Endothelial cell of umbilical vein (primary cell): ENCODE results near the gene CC2D1A. TPM values are rescaled to one million over a fixed set of nuclear protein-coding genes. Genes with fewer than 3 reads are reported as not detected.

Experiments used
- BruUV-seq: library from RNA; stranded (reverse); fragments of 400-500 nt; replicated peaks from 2 replicates; lab custom pipeline; 2021; lab: Mats Ljungman, UMichigan
- CTCF ChIA-PET: fragments of 300-600, 350-600 bp; sonication (Branson Sonifier 250); formaldehyde crosslinking; loops from one replicate; lab custom pipeline; 2021; ENCODE audit warnings: antibody characterized with exemption, inconsistent platforms; lab: Charles Lee
- POLR2A ChIA-PET: fragments of 300-600, 350-600 bp; sonication (Branson Sonifier 250); formaldehyde crosslinking; loops from one replicate; lab custom pipeline; 2021; ENCODE audit warnings: antibody characterized with exemption, inconsistent platforms; lab: Charles Lee
- DNase-seq: peaks from one replicate; pipeline ENCODE4 v3.0.0-alpha.2; 2011; ENCODE audit warnings: low read depth, low spot score
- FAIRE-seq: peaks from 2 replicates; lab custom pipeline; 2011; peaks lifted over from hg19 to GRCh38; lab: Jason Lieb, UNC
- H2AFZ ChIP-seq: 2 replicates; pipeline ENCODE4 v1.6.0; 2012; ENCODE audit warnings: low read depth, low read length, control low read depth, inconsistent platforms
- H3K27ac ChIP-seq: 2 replicates; pipeline ENCODE4 v1.5.1; 2011; ENCODE audit warnings: low read depth, mild to moderate bottlenecking, control low read depth, low read length, moderate library complexity; ENCODE audit not compliant: insufficient read depth
- H3K27me3 ChIP-seq, 2 experiments: 2 replicates each; pipeline versions ENCODE4 v1.6.0 to v1.6.1; 2011; ENCODE audit warnings: low read length in 2 of 2, mixed read lengths in 1 of 2; ENCODE audit not compliant: control insufficient read depth in 2 of 2, insufficient read depth in 2 of 2
- H3K36me3 ChIP-seq, 2 experiments: 2 replicates in 1 of 2; 3 replicates in 1 of 2; pipeline ENCODE4 v1.5.1; 2011; ENCODE audit warnings: low read length in 2 of 2, mild to moderate bottlenecking in 1 of 2, moderate library complexity in 1 of 2; ENCODE audit not compliant: control insufficient read depth in 2 of 2, insufficient read depth in 2 of 2; ENCODE audit errors: extremely low read depth in 1 of 2
- H3K4me1 ChIP-seq: 3 replicates; pipeline ENCODE4 v1.5.1; 2011; ENCODE audit warnings: mild to moderate bottlenecking, low read length; ENCODE audit not compliant: control insufficient read depth, insufficient read depth; ENCODE audit errors: extremely low read depth
- H3K4me2 ChIP-seq: 2 replicates; pipeline ENCODE4 v1.6.1; 2011; ENCODE audit warnings: low read length, control low read depth, mixed read lengths; ENCODE audit not compliant: insufficient read depth
- H3K4me3 ChIP-seq, 3 experiments: fragments of 200-600 bp in 1 of 3; sonication (generic), shearing (Covaris generic) in 1 of 3; replicated peaks in 1 of 3; 2 replicates each; pipeline ENCODE4 v1.5.1; 2011 to 2016; ENCODE audit warnings: control low read depth in 3 of 3, low read length in 3 of 3, mild to moderate bottlenecking in 2 of 3, inconsistent platforms in 1 of 3, low read depth in 1 of 3, moderate library complexity in 1 of 3; ENCODE audit not compliant: insufficient read depth in 1 of 3
- H3K79me2 ChIP-seq: 2 replicates; pipeline ENCODE4 v1.6.0; 2012; ENCODE audit warnings: low read length, inconsistent platforms; ENCODE audit not compliant: control insufficient read depth, insufficient read depth
- H3K9ac ChIP-seq: replicated peaks from 2 replicates; pipeline ENCODE3; 2011; ENCODE audit warnings: low read length, control low read depth; ENCODE audit not compliant: insufficient read depth; ENCODE audit errors: extremely low read depth
- H3K9me1 ChIP-seq: replicated peaks from 3 replicates; pipeline ENCODE4 v1.6.0; 2011; ENCODE audit warnings: mild to moderate bottlenecking, low read length; ENCODE audit not compliant: control insufficient read depth, insufficient read depth; ENCODE audit errors: extremely low read depth
- H3K9me3 ChIP-seq: replicated peaks from 2 replicates; pipeline ENCODE4 v1.5.1; 2012; ENCODE audit warnings: low read length, inconsistent platforms; ENCODE audit not compliant: control insufficient read depth, insufficient read depth
- H4K20me1 ChIP-seq: replicated peaks from 2 replicates; pipeline ENCODE3; 2011; ENCODE audit warnings: mild to moderate bottlenecking, low read length; ENCODE audit not compliant: control insufficient read depth, insufficient read depth; ENCODE audit errors: extremely low read depth
- EZH2 ChIP-seq: IDR thresholded peaks from 2 replicates; pipeline ENCODE4 v1.6.1; 2012; ENCODE audit warnings: borderline replicate concordance, low read depth, mild to moderate bottlenecking, moderate library complexity, low read length, inconsistent platforms; ENCODE audit not compliant: severe bottlenecking
- GATA2 ChIP-seq: IDR thresholded peaks from 2 replicates; pipeline ENCODE4 v1.7.0; 2011; ENCODE audit warnings: low read depth, mild to moderate bottlenecking, moderate library complexity, mixed read lengths, low read length; ENCODE audit not compliant: insufficient read length, insufficient read depth
- dilution Hi-C: fragments of 300-500 bp; cut with MboI; formaldehyde crosslinking; loops from one replicate; pipeline ENCODE4 v1.15.0; 2019; ENCODE audit warnings: low sequenced_read_pairs; ENCODE audit not compliant: extremely low pct_ligation_motif_present
- intact Hi-C: fragments of 100-400 bp; cut with micrococcal nuclease; formaldehyde crosslinking; loops from one replicate; pipeline ENCODE4 v1.10.0; 2022
- polyA plus RNA-seq, 4 experiments: library from polyadenylated mRNA; depleted of rRNA in 3 of 4; stranded (reverse) in 3 of 4; unstranded in 1 of 4; fragments of >200 nt; gene quantifications; 2 replicates each; pipeline versions ENCODE4 v1.2.1 to v1.2.3, GENCODE V29; 2011 to 2012; ENCODE audit warnings: missing spikeins in 1 of 4
- total RNA-seq: library from RNA; stranded (reverse); gene quantifications from 2 replicates; pipeline ENCODE4 v1.2.3, GENCODE V29; 2021
- TF ChIP-seq, protein P1 (sequence below), 2 donors: IDR thresholded peaks; 1 replicate in 1 of 2; 2 replicates in 1 of 2; pipeline ENCODE4 v1.5.1; 2011; ENCODE audit warnings: low read length in 2 of 2, mild to moderate bottlenecking in 2 of 2, moderate library complexity in 2 of 2, control low read depth in 1 of 2, inconsistent platforms in 1 of 2, low read depth in 1 of 2; ENCODE audit not compliant: insufficient read depth in 1 of 2; ENCODE audit errors: extremely low read depth in 1 of 2

CC2D1A gene
- total and polyA plus RNA-seq, 2 donors (not counting 3 experiments of a cell fraction or from before 2014, with no cell fraction given) = 13.6 to 33.7 TPM

- Histone ChIP-seq H3K9me3 (no peaks in the 10 kb centered on the region), H3K27ac (no peak within 1 kb of the TSS), H2AFZ (no peak within 1 kb of the TSS), H3K27me3 (peaks cover 0 to 3% of the 10 kb centered on the region in 2 experiments), H3K4me3 (no peak within 1 kb of the TSS), H3K4me2 (no peak within 1 kb of the TSS), H3K4me1 (no peaks in the 10 kb centered on the region), H3K36me3 (no peaks in the 10 kb centered on the region), H4K20me1 (no peaks in the 10 kb centered on the region), H3K9me1 (no peaks in the 10 kb centered on the region), H3K9ac (no peak within 1 kb of the TSS), H3K79me2 (no peaks in the 10 kb centered on the region)
- BruUV-seq = no TSS peak
- ChIA-PET POLR2A (interaction anchor here (0.5 to 0.6 kb wide), 2 partner anchors 12 to 51 kb away, joined by 5 to 6 read pairs; no protein-coding TSS in a partner anchor), CTCF (interaction anchor here (0.9 to 2.0 kb wide), 3 partner anchors 52 to 121 kb away, joined by 3 to 7 read pairs (median 4); partner anchors contain the start of gene IL27RA)
- TF ChIP-seq GATA2 (no peak), EZH2 (peak; percentile 53)
- TF ChIP-seq, protein P1, sequence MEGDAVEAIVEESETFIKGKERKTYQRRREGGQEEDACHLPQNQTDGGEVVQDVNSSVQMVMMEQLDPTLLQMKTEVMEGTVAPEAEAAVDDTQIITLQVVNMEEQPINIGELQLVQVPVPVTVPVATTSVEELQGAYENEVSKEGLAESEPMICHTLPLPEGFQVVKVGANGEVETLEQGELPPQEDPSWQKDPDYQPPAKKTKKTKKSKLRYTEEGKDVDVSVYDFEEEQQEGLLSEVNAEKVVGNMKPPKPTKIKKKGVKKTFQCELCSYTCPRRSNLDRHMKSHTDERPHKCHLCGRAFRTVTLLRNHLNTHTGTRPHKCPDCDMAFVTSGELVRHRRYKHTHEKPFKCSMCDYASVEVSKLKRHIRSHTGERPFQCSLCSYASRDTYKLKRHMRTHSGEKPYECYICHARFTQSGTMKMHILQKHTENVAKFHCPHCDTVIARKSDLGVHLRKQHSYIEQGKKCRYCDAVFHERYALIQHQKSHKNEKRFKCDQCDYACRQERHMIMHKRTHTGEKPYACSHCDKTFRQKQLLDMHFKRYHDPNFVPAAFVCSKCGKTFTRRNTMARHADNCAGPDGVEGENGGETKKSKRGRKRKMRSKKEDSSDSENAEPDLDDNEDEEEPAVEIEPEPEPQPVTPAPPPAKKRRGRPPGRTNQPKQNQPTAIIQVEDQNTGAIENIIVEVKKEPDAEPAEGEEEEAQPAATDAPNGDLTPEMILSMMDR (IDR thresholded peaks at IDR 0.05; ENCODE audit: extremely low read depth in 1 of 2, insufficient read depth in 1 of 2, low read depth in 1 of 2, low read length in 2 of 2) = no peak
- FAIRE-seq = no peak
- DNase-seq = no peak
- dilution Hi-C loops (no loop called here), intact Hi-C loops (no loop called here)
Observed at GRCh38 chr19:13938301-13939064, 32.5 kb downstream of the CC2D1A start, which contains the start of gene PODNL1. TSS of gene PODNL1 (minus strand) at chr19:13938417. CDS start at chr19:13938181, 236 bp downstream.
